Stomach (tissue), 4 donors: ENCODE data around the gene PPP1R12B.
"Not testable (repeated sequence)": the region's sequence is repeated elsewhere in the genome, so short reads cannot be mapped to it uniquely, and the experiment has no call there.

Source experiments
- CTCF ChIP-seq, 7 experiments: fragments of 450-650 bp in 4 of 7; fragments of 200-600 bp in 3 of 7; sonication (generic) in 3 of 7; IDR thresholded peaks; one replicate each; pipeline ENCODE4 v1.5.1; 2016 to 2019; ENCODE audit warnings: antibody characterized with exemption in 7 of 7, control low read depth in 2 of 7, mild to moderate bottlenecking in 1 of 7
- EP300 ChIP-seq: sonication (generic); formaldehyde crosslinking; IDR thresholded peaks from one replicate; pipeline ENCODE4 v1.6.1; 2017; ENCODE audit warnings: antibody characterized with exemption
- POLR2A ChIP-seq, 4 donors: fragments of 450-650 bp; IDR thresholded peaks; one replicate each; pipeline ENCODE4 v1.6.1; 2016; ENCODE audit warnings: antibody characterized with exemption in 4 of 4, control low read depth in 2 of 4, mild to moderate bottlenecking in 1 of 4, moderate library complexity in 1 of 4
- POLR2AphosphoS5 ChIP-seq, 3 donors: sonication (generic); formaldehyde crosslinking; IDR thresholded peaks; one replicate each; pipeline ENCODE4 v1.6.1; 2016; ENCODE audit warnings: antibody characterized with exemption in 3 of 3

GRCh38 chr1:202480640-202481039, 132.1 kb downstream of the PPP1R12B start:
- TF ChIP-seq POLR2A (IDR thresholded peaks at IDR 0.05); EP300; CTCF (IDR thresholded peaks at IDR 0.05); POLR2AphosphoS5 (IDR thresholded peaks at IDR 0.05): not testable (repeated sequence)
